ENCODE measurements around the gene PYGM. TPM values are rescaled to one million over a fixed set of nuclear protein-coding genes. Genes with fewer than 3 reads are reported as not detected.

The PYGM gene
- total and polyA plus RNA-seq, 2 of the 8 experiments (the other 6 are each of a cell fraction or from before 2014, with no cell fraction given), result 9.6 to 10.0 TPM

- Histone ChIP-seq H3K14ac (ENCODE audit: insufficient read length) (no peak overlapping the region), H3K23me2 (ENCODE audit: low read depth, low read length) (peaks cover 35% of the 10 kb centered on the region), H4K5ac (ENCODE audit: insufficient read length, low read depth, low read length) (no peak overlapping the region), H3K18ac (ENCODE audit: extremely low read depth, low read length) (0 out of 2 replicates have a peak overlapping the region, but pooled peaks have one; percentile 65), H3K27me3 (replicated peaks in 1 of 4; ENCODE audit: control insufficient read depth in 3 of 4, extremely low read depth in 1 of 4, insufficient read depth in 3 of 4, low read length in 3 of 4) (peaks cover 0 to 32% (median 19%) of the 10 kb centered on the region in 4 experiments; a peak in 5 of 7 replicates), H3K4me1 (replicated peaks in 1 of 4; ENCODE audit: control insufficient read depth in 3 of 4, insufficient read depth in 4 of 4, low read length in 3 of 4) (peaks cover 4 to 27% (median 23%) of the 10 kb centered on the region in 4 experiments), H3K23ac (ENCODE audit: insufficient read length) (no peak overlapping the region), H3K4me3 (ENCODE audit: extremely low read depth in 1 of 4, insufficient read depth in 2 of 4, low read depth in 3 of 4, low read length in 4 of 4) (peak overlapping the region; percentile 48 to 67 (median 56)), H3K79me2 (ENCODE audit: control insufficient read depth in 1 of 2, insufficient read depth in 2 of 2, low read length in 2 of 2) (no peaks in the 10 kb centered on the region), H2BK120ac (replicated peaks; ENCODE audit: low read depth, low read length) (no peak overlapping the region), H3K79me1 (ENCODE audit: low read depth, low read length) (no peaks in the 10 kb centered on the region), H2BK20ac (ENCODE audit: low read length) (no peak overlapping the region), H3K4me2 (ENCODE audit: insufficient read depth in 1 of 2, low read depth in 2 of 2, low read length in 2 of 2) (peak overlapping the region; percentile 87 to 89), H3K56ac (replicated peaks; ENCODE audit: insufficient read length, low read depth, low read length) (no peak overlapping the region), H2BK12ac (ENCODE audit: low read depth, low read length) (no peak overlapping the region), H4K91ac (replicated peaks; ENCODE audit: insufficient read length, low read length) (no peak overlapping the region), H3K9ac (replicated peaks in 1 of 4; ENCODE audit: extremely low read depth in 1 of 4, low read depth in 3 of 4, low read length in 3 of 4) (no peak overlapping the region), H2BK5ac (ENCODE audit: low read depth, low read length) (no peak overlapping the region), H4K8ac (ENCODE audit: extremely low read depth, insufficient read depth, low read length) (no peak overlapping the region), H3K27ac (ENCODE audit: low read depth, low read length) (no peak overlapping the region), H4K20me1 (replicated peaks in 1 of 2; ENCODE audit: control insufficient read depth in 1 of 2, insufficient read depth in 2 of 2, low read length in 2 of 2) (no peaks in the 10 kb centered on the region), H3K36me3 (ENCODE audit: control insufficient read depth in 2 of 4, insufficient read depth in 4 of 4, low read length in 3 of 4) (no peaks in the 10 kb centered on the region), H2AK5ac (ENCODE audit: low read depth, low read length) (no peak overlapping the region), H3K9me3 (ENCODE audit: insufficient read depth in 2 of 2, low read depth in 1 of 2, low read length in 1 of 2) (no peaks in the 10 kb centered on the region), H3K4ac (replicated peaks; ENCODE audit: insufficient read length, low read depth, low read length) (no peak overlapping the region), H2BK15ac (ENCODE audit: low read length) (no peak overlapping the region), H2AFZ (ENCODE audit: low read length) (no peak overlapping the region)
- POLR2A ChIA-PET (ENCODE audit: partially characterized antibody), result interaction anchor here (0.6 to 42.9 kb wide), 7 partner anchors 9 to 511 kb away, joined by 3 to 1087 read pairs (median 3); partner anchors contain the start of genes PYGM and SF1
- TF ChIP-seq KDM4A (IDR thresholded peaks at IDR 0.05; ENCODE audit: low read depth, low read length, severe bottlenecking), result peak; percentile 8
- 0 out of 2 replicates have a peak, but pooled peaks have one; percentile 25 for TF ChIP-seq EGR1 (IDR thresholded peaks at IDR 0.05; ENCODE audit: borderline replicate concordance, low read depth, low read length)
- TF ChIP-seq CTCF (IDR thresholded peaks at IDR 0.05; ENCODE audit: control extremely low read depth in 1 of 3, insufficient read depth in 1 of 3, low read depth in 1 of 3, low read length in 3 of 3), result no peak
- no peak for TF ChIP-seq NANOG (IDR thresholded peaks at IDR 0.05; ENCODE audit: insufficient read depth, low read depth, low read length, poor library complexity, severe bottlenecking)
- CTCF ChIA-PET (ENCODE audit: partially characterized antibody), result interaction anchor here (0.6 to 23.7 kb wide), 11 partner anchors 8 to 858 kb away, joined by 3 to 376 read pairs (median 17); partner anchors contain the start of gene PYGM
- 0% methylated on average over 2 of the region's 89 CpGs; no CpG with 5 or more reads in 1 of the 2 experiments for WGBS, 2 experiments (ENCODE audit: extremely low coverage in 1 of 2, insufficient coverage in 1 of 2, insufficient read length in 1 of 2, insufficient replicate concordance in 2 of 2, low coverage in 1 of 2, low lambda C conversion rate in 2 of 2, missing lambda C conversion rate in 1 of 2)
- peak in 1 of 2 experiments; percentile 59 for DNase-seq (ENCODE audit: low read depth in 1 of 2, low spot score in 2 of 2)
- no peak for FAIRE-seq
These were observed 15.1 kb downstream of the PYGM start for GRCh38 chr11:64744544-64745188.
